SK-N-SH (cell line): ENCODE results near the gene TPM4. TPM values are rescaled to one million over a fixed set of nuclear protein-coding genes. Genes with fewer than 3 reads are reported as not detected.
A peak's percentile ranks its signal among the peaks of the same experiment; 100 is the strongest.

Experiments used
- CTCF ChIA-PET: fragments of 300-600, 350-600 bp; formaldehyde crosslinking; extraction: SDS; loops from one replicate; lab custom pipeline; 2021; lab: Yijun Ruan, JAX
- POLR2A ChIA-PET: fragments of 350-600 bp; sonication (Branson Sonifier 250); formaldehyde crosslinking; extraction: SDS; loops from one replicate; lab custom pipeline; 2020; ENCODE audit warnings: antibody characterized with exemption, inconsistent platforms; lab: Yijun Ruan, JAX
- DNase-seq: peaks from one replicate; pipeline ENCODE4 v3.0.0; 2012
- H2AFZ ChIP-seq: fragments of 200-600 bp; sonication (generic); 2 replicates; pipeline ENCODE4 v1.8.1; 2016; ENCODE audit warnings: antibody characterized with exemption, mild to moderate bottlenecking, low read depth
- H3F3A ChIP-seq: fragments of 200-600 bp; sonication (generic); replicated peaks from 2 replicates; pipeline ENCODE3; 2016; ENCODE audit warnings: antibody characterized with exemption, mild to moderate bottlenecking; ENCODE audit not compliant: insufficient read depth
- H3K27ac ChIP-seq, 2 experiments: fragments of 200-500 bp in 1 of 2; fragments of 200-600 bp in 1 of 2; sonication (Bioruptor generic) in 1 of 2; sonication (generic), shearing (Covaris generic) in 1 of 2; 2 replicates each; pipeline versions ENCODE4 v1.5.1 to v1.6.1; 2014 to 2016; ENCODE audit warnings: low read depth in 2 of 2, inconsistent platforms in 1 of 2, low read length in 1 of 2, mild to moderate bottlenecking in 1 of 2, mixed read lengths in 1 of 2
- H3K27me3 ChIP-seq: fragments of 200-600 bp; sonication (generic), shearing (Covaris generic); 2 replicates; pipeline ENCODE4 v1.6.1; 2016; ENCODE audit warnings: mixed run types; ENCODE audit not compliant: insufficient read depth
- H3K36me3 ChIP-seq, 2 experiments: fragments of 200-500 bp in 1 of 2; fragments of 200-600 bp in 1 of 2; sonication (Bioruptor generic) in 1 of 2; sonication (generic) in 1 of 2; replicated peaks in 1 of 2; 2 replicates each; pipeline versions ENCODE3 to v1.5.1; 2014 to 2016; ENCODE audit warnings: low read length in 1 of 2, mild to moderate bottlenecking in 1 of 2; ENCODE audit not compliant: insufficient read depth in 2 of 2, control insufficient read depth in 1 of 2
- H3K4me1 ChIP-seq, 2 experiments: fragments of 200-500 bp in 1 of 2; fragments of 200-600 bp in 1 of 2; sonication (Bioruptor generic) in 1 of 2; sonication (generic), shearing (Covaris generic) in 1 of 2; 2 replicates each; pipeline versions ENCODE4 v1.5.1 to v1.6.1; 2014 to 2016; ENCODE audit warnings: low read depth in 1 of 2, low read length in 1 of 2, mixed run types in 1 of 2; ENCODE audit not compliant: insufficient read depth in 2 of 2, control insufficient read depth in 1 of 2
- H3K4me2 ChIP-seq: fragments of 200-600 bp; sonication (generic), shearing (Covaris generic); 2 replicates; pipeline ENCODE4 v1.6.1; 2017; ENCODE audit warnings: mixed run types
- H3K4me3 ChIP-seq, 2 experiments: fragments of 200-500 bp in 1 of 2; fragments of 200-600 bp in 1 of 2; sonication (Bioruptor generic) in 1 of 2; sonication (generic), shearing (Covaris generic) in 1 of 2; 2 replicates each; pipeline versions ENCODE4 v1.5.1 to v1.8.1; 2014 to 2016; ENCODE audit warnings: low read depth in 2 of 2, inconsistent platforms in 1 of 2, low read length in 1 of 2, mild to moderate bottlenecking in 1 of 2, mixed read lengths in 1 of 2, moderate library complexity in 1 of 2
- H3K79me2 ChIP-seq: fragments of 200-600 bp; sonication (generic); 2 replicates; pipeline ENCODE4 v1.8.1; 2017; ENCODE audit warnings: mild to moderate bottlenecking; ENCODE audit not compliant: insufficient read depth
- H3K9ac ChIP-seq: fragments of 200-600 bp; sonication (generic); 2 replicates; pipeline ENCODE4 v1.6.1; 2017; ENCODE audit warnings: mixed run types
- H3K9me2 ChIP-seq: fragments of 200-600 bp; sonication (generic); 2 replicates; pipeline ENCODE4 v1.6.1; 2017; ENCODE audit warnings: mixed run types
- H3K9me3 ChIP-seq: fragments of 200-600 bp; sonication (generic); 2 replicates; pipeline ENCODE4 v1.6.1; 2017; ENCODE audit warnings: mixed run types, mild to moderate bottlenecking, moderate library complexity
- H4K20me1 ChIP-seq: fragments of 200-600 bp; sonication (generic); 2 replicates; pipeline ENCODE4 v1.6.1; 2017; ENCODE audit warnings: mild to moderate bottlenecking, mixed run types; ENCODE audit not compliant: insufficient read depth
- EZH2phosphoT487 ChIP-seq: fragments of 200-600 bp; sonication (generic); IDR thresholded peaks from 2 replicates; pipeline ENCODE4 v1.6.1; 2017; ENCODE audit warnings: low read depth, mixed run types, mild to moderate bottlenecking, antibody characterized with exemption, moderate library complexity, borderline replicate concordance
- FOSL2 ChIP-seq: IDR thresholded peaks from 2 replicates; pipeline ENCODE4 v1.4.0; 2012; ENCODE audit warnings: low read depth, mild to moderate bottlenecking, moderate library complexity, borderline replicate concordance
- POLR2AphosphoS5 ChIP-seq: IDR thresholded peaks from 2 replicates; pipeline ENCODE4 v1.6.1; 2012; ENCODE audit warnings: low read depth, low read length
- RXRA ChIP-seq: IDR thresholded peaks from 2 replicates; pipeline ENCODE4 v1.4.0; 2012; ENCODE audit warnings: low read depth, mild to moderate bottlenecking, borderline replicate concordance
- SIN3A ChIP-seq: IDR thresholded peaks from 2 replicates; pipeline ENCODE4 v1.6.1; 2012; ENCODE audit warnings: low read depth, mild to moderate bottlenecking, low read length, moderate library complexity, borderline replicate concordance
- YY1 ChIP-seq: IDR thresholded peaks from 2 replicates; pipeline ENCODE4 v1.4.0; 2012; ENCODE audit warnings: low read depth, mild to moderate bottlenecking
- WGBS: methylation state at CpG from one replicate; pipeline ENCODE4 v1.1.6; 2017; ENCODE audit warnings: low lambda C conversion rate; 5-methylcytosine and 5-hydroxymethylcytosine counted together
- polyA plus RNA-seq, 3 experiments: library from polyadenylated mRNA; depleted of rRNA; stranded (reverse); fragments of >200 nt; gene quantifications; 2 replicates each; pipeline ENCODE4 v1.2.3, GENCODE V29; 2012
- TF ChIP-seq, protein P1 (sequence below): IDR thresholded peaks from 2 replicates; pipeline ENCODE4; 2012
- TF ChIP-seq, protein P2 (sequence below): IDR thresholded peaks from 2 replicates; pipeline ENCODE4 v1.4.0; 2012; ENCODE audit warnings: low read depth, borderline replicate concordance
- TF ChIP-seq, protein P3 (sequence below): IDR thresholded peaks from 2 replicates; pipeline ENCODE4 v1.4.0; 2012; ENCODE audit warnings: low read depth
- TF ChIP-seq, protein P4 (sequence below): IDR thresholded peaks from 2 replicates; pipeline ENCODE4 v1.4.0; 2012; ENCODE audit warnings: low read depth, borderline replicate concordance
- TF ChIP-seq, protein P5 (sequence below): fragments of 150-350 bp; IDR thresholded peaks from 2 replicates; pipeline ENCODE4 v1.6.1; 2016; ENCODE audit warnings: mild to moderate bottlenecking, low read depth, low read length
- TF ChIP-seq, protein P6 (sequence below): fragments of 200-600 bp; sonication (generic); IDR thresholded peaks from 2 replicates; pipeline ENCODE4 v1.6.1; 2017; ENCODE audit warnings: antibody characterized with exemption, mild to moderate bottlenecking, moderate library complexity

Gene TPM4
- polyA plus RNA-seq, 1 of the 3 experiments (the other 2 are of a cell fraction): 440 TPM

DNA sequence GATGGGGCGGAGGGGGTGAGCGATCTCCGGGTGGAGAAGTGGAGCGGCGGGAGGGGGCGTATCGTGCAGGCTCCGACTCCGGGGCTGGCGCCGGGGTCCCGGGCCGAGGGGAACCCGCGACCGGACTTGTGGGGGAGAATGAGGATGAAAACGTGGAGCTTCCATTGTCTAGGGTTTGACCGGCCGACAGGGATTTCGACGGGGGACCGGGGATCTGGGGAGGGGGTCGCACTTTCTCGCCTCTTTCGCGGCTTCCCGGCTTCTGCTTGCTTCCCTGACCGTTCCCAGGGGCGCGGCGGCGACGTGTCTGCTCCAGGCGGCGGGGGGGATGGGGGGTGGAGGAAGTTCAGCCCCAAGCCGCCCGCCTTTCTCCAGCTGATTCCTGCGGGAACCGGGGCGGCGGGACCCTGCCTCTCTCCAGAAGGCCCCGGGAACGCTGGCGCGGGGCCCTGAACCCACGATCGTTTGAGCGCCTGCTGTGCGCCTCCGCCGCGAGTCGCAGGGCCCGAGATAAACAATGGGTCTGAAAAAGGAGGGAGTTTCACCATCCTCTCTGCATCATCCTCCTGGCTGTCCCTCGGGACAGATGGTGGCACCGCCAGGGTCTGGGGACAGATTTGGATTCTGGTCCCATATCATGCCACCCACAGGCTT is 790 bp downstream of the TPM4 start:
- H3K79me2 ChIP-seq: peaks cover 48% of the 10 kb centered on the region
- peaks cover 12 to 14% of the 10 kb centered on the region in 2 experiments for H3K4me1 ChIP-seq
- peak overlapping the region; percentile 99 for H3K27ac ChIP-seq
- no peaks in the 10 kb centered on the region for H3K27me3 ChIP-seq
- peaks cover 23% of the 10 kb centered on the region for H4K20me1 ChIP-seq
- H3K4me2 ChIP-seq: peak overlapping the region; percentile 99
- peak; percentile 70 for DNase-seq
- WGBS: under 1% methylated on average over 40 of the region's 56 CpGs
- TF ChIP-seq, protein P1, sequence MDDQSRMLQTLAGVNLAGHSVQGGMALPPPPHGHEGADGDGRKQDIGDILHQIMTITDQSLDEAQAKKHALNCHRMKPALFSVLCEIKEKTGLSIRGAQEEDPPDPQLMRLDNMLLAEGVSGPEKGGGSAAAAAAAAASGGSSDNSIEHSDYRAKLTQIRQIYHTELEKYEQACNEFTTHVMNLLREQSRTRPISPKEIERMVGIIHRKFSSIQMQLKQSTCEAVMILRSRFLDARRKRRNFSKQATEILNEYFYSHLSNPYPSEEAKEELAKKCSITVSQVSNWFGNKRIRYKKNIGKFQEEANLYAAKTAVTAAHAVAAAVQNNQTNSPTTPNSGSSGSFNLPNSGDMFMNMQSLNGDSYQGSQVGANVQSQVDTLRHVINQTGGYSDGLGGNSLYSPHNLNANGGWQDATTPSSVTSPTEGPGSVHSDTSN: 0 out of 2 replicates have a peak, but pooled peaks have one; percentile 10
- TF ChIP-seq SIN3A (no peak), POLR2AphosphoS5 (no peak)
- TF ChIP-seq, protein P2, sequence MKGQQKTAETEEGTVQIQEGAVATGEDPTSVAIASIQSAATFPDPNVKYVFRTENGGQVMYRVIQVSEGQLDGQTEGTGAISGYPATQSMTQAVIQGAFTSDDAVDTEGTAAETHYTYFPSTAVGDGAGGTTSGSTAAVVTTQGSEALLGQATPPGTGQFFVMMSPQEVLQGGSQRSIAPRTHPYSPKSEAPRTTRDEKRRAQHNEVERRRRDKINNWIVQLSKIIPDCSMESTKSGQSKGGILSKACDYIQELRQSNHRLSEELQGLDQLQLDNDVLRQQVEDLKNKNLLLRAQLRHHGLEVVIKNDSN: no peak
- peak overlapping the region; percentile 98 for H3K9ac ChIP-seq
- peak overlapping the region; percentile 74 to 78 for H3K4me3 ChIP-seq
- no peaks in the 10 kb centered on the region for H3K9me3 ChIP-seq
- no peak overlapping the region for H2AFZ ChIP-seq
- no peaks in the 10 kb centered on the region for H3K9me2 ChIP-seq
- POLR2A ChIA-PET: interaction anchor here (0.9 to 1.6 kb wide), 3 partner anchors 13 to 108 kb away, joined by 3 to 10 read pairs (median 4); partner anchors contain the start of gene FAM32A
- H3F3A ChIP-seq: peaks cover 46% of the 10 kb centered on the region
- CTCF ChIA-PET: interaction anchor here (0.7 to 7.7 kb wide), 7 partner anchors 15 to 105 kb away, joined by 3 to 90 read pairs (median 6); partner anchors contain the start of gene RAB8A
- H3K36me3 ChIP-seq: peaks cover 4 to 35% of the 10 kb centered on the region in 2 experiments

DNA sequence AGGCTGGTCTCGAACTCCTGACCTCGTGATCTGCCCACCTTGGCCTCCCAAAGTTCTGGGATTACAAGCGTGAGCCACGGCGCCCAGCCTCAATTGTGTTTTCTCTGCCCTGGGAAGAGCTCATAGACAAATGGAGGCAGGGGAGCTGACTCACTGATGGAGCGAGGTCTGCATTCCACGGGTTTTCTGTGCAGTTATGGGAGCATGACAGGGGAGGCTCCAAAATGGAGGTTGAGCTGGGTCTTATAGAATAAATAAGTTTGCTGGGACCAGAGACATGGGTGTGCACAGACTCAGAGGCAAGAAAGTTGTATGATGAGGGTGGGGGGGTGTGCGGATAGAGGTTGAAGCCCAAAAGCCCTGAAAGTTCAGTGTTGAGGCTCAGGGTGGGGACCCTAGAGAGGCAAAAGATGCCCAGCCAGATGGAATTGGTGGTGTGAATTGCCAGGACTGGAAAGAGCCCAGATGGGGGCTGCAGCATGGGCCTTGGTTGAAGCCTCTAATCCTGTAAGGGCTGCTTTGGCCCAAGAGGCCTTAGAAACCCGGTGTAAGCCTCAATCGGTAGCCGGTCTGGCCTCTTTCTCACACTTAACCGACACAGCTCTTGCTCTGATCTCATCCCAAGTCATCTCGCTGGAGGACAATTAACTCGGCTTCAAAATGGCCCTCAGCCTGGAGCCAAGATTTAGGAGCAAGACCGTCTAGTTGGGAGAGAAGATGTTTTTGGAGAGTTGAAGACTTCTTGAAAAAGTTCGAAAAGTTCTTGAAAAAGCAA is 1.9 kb downstream of the TPM4 start:
- POLR2A ChIA-PET: interaction anchor here (1.5 kb wide), 1 partner anchor 18 kb away, joined by 4 read pairs; no protein-coding TSS in a partner anchor
- peak overlapping the region; percentile 74 to 78 for H3K4me3 ChIP-seq
- H3F3A ChIP-seq: peaks cover 49% of the 10 kb centered on the region
- peak overlapping the region; percentile 98 for H3K9ac ChIP-seq
- peaks cover 9 to 46% of the 10 kb centered on the region in 2 experiments for H3K36me3 ChIP-seq
- CTCF ChIA-PET: interaction anchor here (0.7 to 5.3 kb wide), 6 partner anchors 15 to 39 kb away, joined by 3 to 37 read pairs (median 6); partner anchors contain the start of gene RAB8A
- no peaks in the 10 kb centered on the region for H3K27me3 ChIP-seq
- peak overlapping the region; percentile 99 for H3K4me2 ChIP-seq
- H3K4me1 ChIP-seq: peaks cover 12 to 14% of the 10 kb centered on the region in 2 experiments
- WGBS: 4% methylated on average over 15 of the region's 16 CpGs
- H2AFZ ChIP-seq: no peak overlapping the region
- no peak for DNase-seq
- H4K20me1 ChIP-seq: peaks cover 34% of the 10 kb centered on the region
- no peaks in the 10 kb centered on the region for H3K9me2 ChIP-seq
- peaks cover 59% of the 10 kb centered on the region for H3K79me2 ChIP-seq
- peak overlapping the region; percentile 99 for H3K27ac ChIP-seq
- no peaks in the 10 kb centered on the region for H3K9me3 ChIP-seq
- no peak for TF ChIP-seq EZH2phosphoT487
- no peak for TF ChIP-seq RXRA
- TF ChIP-seq, protein P3, sequence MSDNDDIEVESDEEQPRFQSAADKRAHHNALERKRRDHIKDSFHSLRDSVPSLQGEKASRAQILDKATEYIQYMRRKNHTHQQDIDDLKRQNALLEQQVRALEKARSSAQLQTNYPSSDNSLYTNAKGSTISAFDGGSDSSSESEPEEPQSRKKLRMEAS: peak; percentile 21; the same call in 1 of the 2 replicates
- 0 out of 2 replicates have a peak, but pooled peaks have one; percentile 9 for TF ChIP-seq POLR2AphosphoS5
- TF ChIP-seq, protein P4, sequence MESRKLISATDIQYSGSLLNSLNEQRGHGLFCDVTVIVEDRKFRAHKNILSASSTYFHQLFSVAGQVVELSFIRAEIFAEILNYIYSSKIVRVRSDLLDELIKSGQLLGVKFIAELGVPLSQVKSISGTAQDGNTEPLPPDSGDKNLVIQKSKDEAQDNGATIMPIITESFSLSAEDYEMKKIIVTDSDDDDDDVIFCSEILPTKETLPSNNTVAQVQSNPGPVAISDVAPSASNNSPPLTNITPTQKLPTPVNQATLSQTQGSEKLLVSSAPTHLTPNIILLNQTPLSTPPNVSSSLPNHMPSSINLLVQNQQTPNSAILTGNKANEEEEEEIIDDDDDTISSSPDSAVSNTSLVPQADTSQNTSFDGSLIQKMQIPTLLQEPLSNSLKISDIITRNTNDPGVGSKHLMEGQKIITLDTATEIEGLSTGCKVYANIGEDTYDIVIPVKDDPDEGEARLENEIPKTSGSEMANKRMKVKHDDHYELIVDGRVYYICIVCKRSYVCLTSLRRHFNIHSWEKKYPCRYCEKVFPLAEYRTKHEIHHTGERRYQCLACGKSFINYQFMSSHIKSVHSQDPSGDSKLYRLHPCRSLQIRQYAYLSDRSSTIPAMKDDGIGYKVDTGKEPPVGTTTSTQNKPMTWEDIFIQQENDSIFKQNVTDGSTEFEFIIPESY: no peak
- peak; percentile 16; the same call in 1 of the 2 replicates for TF ChIP-seq FOSL2
- TF ChIP-seq YY1: peak; percentile 48; the same call in 1 of the 2 replicates
- TF ChIP-seq, protein P5, sequence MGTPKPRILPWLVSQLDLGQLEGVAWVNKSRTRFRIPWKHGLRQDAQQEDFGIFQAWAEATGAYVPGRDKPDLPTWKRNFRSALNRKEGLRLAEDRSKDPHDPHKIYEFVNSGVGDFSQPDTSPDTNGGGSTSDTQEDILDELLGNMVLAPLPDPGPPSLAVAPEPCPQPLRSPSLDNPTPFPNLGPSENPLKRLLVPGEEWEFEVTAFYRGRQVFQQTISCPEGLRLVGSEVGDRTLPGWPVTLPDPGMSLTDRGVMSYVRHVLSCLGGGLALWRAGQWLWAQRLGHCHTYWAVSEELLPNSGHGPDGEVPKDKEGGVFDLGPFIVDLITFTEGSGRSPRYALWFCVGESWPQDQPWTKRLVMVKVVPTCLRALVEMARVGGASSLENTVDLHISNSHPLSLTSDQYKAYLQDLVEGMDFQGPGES: no peak
- TF ChIP-seq, protein P6, sequence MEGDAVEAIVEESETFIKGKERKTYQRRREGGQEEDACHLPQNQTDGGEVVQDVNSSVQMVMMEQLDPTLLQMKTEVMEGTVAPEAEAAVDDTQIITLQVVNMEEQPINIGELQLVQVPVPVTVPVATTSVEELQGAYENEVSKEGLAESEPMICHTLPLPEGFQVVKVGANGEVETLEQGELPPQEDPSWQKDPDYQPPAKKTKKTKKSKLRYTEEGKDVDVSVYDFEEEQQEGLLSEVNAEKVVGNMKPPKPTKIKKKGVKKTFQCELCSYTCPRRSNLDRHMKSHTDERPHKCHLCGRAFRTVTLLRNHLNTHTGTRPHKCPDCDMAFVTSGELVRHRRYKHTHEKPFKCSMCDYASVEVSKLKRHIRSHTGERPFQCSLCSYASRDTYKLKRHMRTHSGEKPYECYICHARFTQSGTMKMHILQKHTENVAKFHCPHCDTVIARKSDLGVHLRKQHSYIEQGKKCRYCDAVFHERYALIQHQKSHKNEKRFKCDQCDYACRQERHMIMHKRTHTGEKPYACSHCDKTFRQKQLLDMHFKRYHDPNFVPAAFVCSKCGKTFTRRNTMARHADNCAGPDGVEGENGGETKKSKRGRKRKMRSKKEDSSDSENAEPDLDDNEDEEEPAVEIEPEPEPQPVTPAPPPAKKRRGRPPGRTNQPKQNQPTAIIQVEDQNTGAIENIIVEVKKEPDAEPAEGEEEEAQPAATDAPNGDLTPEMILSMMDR: no peak
